Measurements from ENCODE around the gene ABL2.

DNA sequence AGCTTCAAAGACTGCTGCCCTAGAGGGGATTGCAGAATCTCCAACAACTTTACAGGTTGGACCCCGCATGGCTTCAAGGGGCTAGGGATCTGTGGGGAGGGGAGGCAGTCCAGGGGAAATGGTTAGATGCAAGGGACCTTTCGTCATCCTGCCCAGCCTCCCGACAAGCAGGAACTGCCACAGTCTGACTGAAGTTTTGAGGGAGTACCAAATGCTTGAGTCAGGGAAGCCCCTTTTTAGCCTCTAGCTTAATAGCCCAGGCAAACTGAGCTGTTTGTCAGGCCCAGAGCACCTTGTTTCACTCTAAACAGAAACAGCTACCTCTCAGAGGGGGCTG lies 146.5 kb downstream of the ABL2 start:
- TF ChIP-seq SUZ12 (IDR thresholded peaks at IDR 0.05; ENCODE audit: extremely low read depth, insufficient read depth, insufficient read length) (no peak), ZNF274 (IDR thresholded peaks at IDR 0.05; ENCODE audit: low read depth, low read length) (no peak)
